Transverse colon (tissue), 4 donors: Measurements from ENCODE around the gene ZNF362.

Experiments
- EP300 ChIP-seq: sonication (generic); formaldehyde crosslinking; IDR thresholded peaks from one replicate; pipeline ENCODE4 v1.6.1; 2017; ENCODE audit warnings: antibody characterized with exemption, low read depth
- POLR2A ChIP-seq: fragments of 450-650 bp; IDR thresholded peaks from one replicate; pipeline ENCODE4 v1.6.1; 2016; ENCODE audit warnings: antibody characterized with exemption, mild to moderate bottlenecking, moderate library complexity
- POLR2AphosphoS5 ChIP-seq, 3 donors: sonication (generic); formaldehyde crosslinking; IDR thresholded peaks; one replicate each; pipeline ENCODE4 v1.6.1; 2016; ENCODE audit warnings: antibody characterized with exemption in 3 of 3
- TF ChIP-seq, protein P1 (sequence below), 5 experiments: fragments of 200-600 bp in 3 of 5; fragments of 450-650 bp in 2 of 5; sonication (generic) in 3 of 5; IDR thresholded peaks; 1 replicate in 2 of 5; 2 replicates in 3 of 5; pipeline ENCODE4 v1.5.1; 2016 to 2017; ENCODE audit warnings: antibody characterized with exemption in 5 of 5, inconsistent platforms in 3 of 5, mild to moderate bottlenecking in 2 of 5, moderate library complexity in 1 of 5

DNA sequence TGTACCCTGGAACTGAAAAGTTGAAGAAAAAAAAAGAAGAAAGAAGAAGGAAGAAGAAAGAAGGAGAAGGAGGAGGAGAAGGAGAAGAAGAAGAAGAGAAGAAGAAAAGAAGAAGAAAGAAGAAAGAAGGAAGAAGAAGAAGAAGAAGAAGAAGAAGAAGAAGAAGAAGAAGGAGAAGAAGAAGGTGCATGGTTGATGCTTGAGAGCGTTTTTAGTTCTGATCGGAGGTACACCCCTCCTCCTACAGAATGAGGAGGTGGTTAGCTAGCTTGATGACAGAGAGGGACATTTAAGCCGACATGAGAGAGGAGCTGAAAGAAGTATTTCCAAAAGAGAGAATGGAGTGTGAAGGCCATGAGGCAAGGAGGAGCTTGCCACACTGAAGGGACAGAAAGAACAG is 5.6 kb upstream of the ZNF362 start:
- TF ChIP-seq POLR2A (no peak), EP300 (no peak), POLR2AphosphoS5 (IDR thresholded peaks at IDR 0.05) (no peak)
- TF ChIP-seq, protein P1, sequence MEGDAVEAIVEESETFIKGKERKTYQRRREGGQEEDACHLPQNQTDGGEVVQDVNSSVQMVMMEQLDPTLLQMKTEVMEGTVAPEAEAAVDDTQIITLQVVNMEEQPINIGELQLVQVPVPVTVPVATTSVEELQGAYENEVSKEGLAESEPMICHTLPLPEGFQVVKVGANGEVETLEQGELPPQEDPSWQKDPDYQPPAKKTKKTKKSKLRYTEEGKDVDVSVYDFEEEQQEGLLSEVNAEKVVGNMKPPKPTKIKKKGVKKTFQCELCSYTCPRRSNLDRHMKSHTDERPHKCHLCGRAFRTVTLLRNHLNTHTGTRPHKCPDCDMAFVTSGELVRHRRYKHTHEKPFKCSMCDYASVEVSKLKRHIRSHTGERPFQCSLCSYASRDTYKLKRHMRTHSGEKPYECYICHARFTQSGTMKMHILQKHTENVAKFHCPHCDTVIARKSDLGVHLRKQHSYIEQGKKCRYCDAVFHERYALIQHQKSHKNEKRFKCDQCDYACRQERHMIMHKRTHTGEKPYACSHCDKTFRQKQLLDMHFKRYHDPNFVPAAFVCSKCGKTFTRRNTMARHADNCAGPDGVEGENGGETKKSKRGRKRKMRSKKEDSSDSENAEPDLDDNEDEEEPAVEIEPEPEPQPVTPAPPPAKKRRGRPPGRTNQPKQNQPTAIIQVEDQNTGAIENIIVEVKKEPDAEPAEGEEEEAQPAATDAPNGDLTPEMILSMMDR (IDR thresholded peaks at IDR 0.05): no peak
